RWPE2 (cell line): ENCODE measurements around the gene PDE4D.

ENCODE experiments used
- ATAC-seq: fragments of 200-7000 bp; cut with Tn5 transposase; 3 replicates; pipeline ENCODE4 v1.9.1; 2021; ENCODE audit warnings: low read depth
- DNase-seq: peaks from one replicate; pipeline ENCODE4 v3.0.0-alpha.2; 2020; ENCODE audit warnings: low spot score
- H3K27ac ChIP-seq: fragments of 450-650 bp; 2 replicates; pipeline ENCODE4 v1.5.1; 2017; ENCODE audit warnings: mild to moderate bottlenecking; ENCODE audit not compliant: poor library complexity, severe bottlenecking
- H3K27me3 ChIP-seq: fragments of 250-450 bp; sonication (Bioruptor Pico); 2 replicates; pipeline ENCODE4 v1.5.1; 2021; ENCODE audit warnings: mild to moderate bottlenecking, moderate library complexity; ENCODE audit not compliant: insufficient read depth, poor library complexity, severe bottlenecking
- H3K36me3 ChIP-seq: fragments of 250-450 bp; sonication (Bioruptor Pico); 2 replicates; pipeline ENCODE4 v1.5.1; 2020; ENCODE audit warnings: low read depth, mild to moderate bottlenecking, moderate library complexity
- H3K4me1 ChIP-seq: fragments of 250-450 bp; sonication (Bioruptor Pico); 2 replicates; pipeline ENCODE4 v1.5.1; 2021; ENCODE audit warnings: mild to moderate bottlenecking, moderate library complexity; ENCODE audit not compliant: insufficient read depth, poor library complexity, severe bottlenecking
- H3K4me3 ChIP-seq: fragments of 250-450 bp; sonication (Bioruptor Pico); 2 replicates; pipeline ENCODE4 v1.5.1; 2021; ENCODE audit warnings: mild to moderate bottlenecking, moderate library complexity; ENCODE audit not compliant: severe bottlenecking
- H3K9me3 ChIP-seq: fragments of 250-450 bp; sonication (Bioruptor Pico); 2 replicates; pipeline ENCODE4 v1.5.1; 2021; ENCODE audit warnings: mild to moderate bottlenecking, moderate library complexity; ENCODE audit not compliant: severe bottlenecking
- TF ChIP-seq, protein P1 (sequence below): fragments of 450-650 bp; IDR thresholded peaks from one replicate; pipeline ENCODE4 v1.5.1; 2017; ENCODE audit warnings: mild to moderate bottlenecking, moderate library complexity; ENCODE audit not compliant: poor library complexity, severe bottlenecking

The PDE4D gene

DNA sequence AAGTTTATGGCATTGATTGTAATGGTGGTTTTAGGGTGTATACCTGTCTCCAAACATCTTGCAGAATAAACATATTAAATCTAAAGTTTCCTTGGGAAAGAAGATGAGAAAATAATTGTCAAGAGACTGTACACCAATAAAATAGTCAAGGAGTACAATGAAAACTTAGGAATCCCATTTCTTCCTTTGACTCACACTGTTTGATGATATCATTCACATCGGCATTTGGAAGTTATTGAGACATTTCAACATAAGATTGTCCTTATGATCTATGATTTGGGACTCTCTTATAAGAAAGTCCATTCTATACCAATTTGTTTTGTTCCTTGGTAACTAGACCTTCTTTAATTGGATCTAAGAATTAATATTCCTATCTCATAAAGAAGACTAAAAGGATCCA is 828.0 kb downstream of the PDE4D start:
- no peaks in the 10 kb centered on the region for H3K9me3 ChIP-seq
- H3K27me3 ChIP-seq = no peaks in the 10 kb centered on the region
- no peak overlapping the region for H3K4me3 ChIP-seq
- H3K4me1 ChIP-seq = peaks cover 56% of the 10 kb centered on the region
- TF ChIP-seq, protein P1, sequence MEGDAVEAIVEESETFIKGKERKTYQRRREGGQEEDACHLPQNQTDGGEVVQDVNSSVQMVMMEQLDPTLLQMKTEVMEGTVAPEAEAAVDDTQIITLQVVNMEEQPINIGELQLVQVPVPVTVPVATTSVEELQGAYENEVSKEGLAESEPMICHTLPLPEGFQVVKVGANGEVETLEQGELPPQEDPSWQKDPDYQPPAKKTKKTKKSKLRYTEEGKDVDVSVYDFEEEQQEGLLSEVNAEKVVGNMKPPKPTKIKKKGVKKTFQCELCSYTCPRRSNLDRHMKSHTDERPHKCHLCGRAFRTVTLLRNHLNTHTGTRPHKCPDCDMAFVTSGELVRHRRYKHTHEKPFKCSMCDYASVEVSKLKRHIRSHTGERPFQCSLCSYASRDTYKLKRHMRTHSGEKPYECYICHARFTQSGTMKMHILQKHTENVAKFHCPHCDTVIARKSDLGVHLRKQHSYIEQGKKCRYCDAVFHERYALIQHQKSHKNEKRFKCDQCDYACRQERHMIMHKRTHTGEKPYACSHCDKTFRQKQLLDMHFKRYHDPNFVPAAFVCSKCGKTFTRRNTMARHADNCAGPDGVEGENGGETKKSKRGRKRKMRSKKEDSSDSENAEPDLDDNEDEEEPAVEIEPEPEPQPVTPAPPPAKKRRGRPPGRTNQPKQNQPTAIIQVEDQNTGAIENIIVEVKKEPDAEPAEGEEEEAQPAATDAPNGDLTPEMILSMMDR = no peak
- peak overlapping the region; percentile 65 for H3K27ac ChIP-seq
- peak; percentile 45 for ATAC-seq
- no peaks in the 10 kb centered on the region for H3K36me3 ChIP-seq
- no peak for DNase-seq

DNA sequence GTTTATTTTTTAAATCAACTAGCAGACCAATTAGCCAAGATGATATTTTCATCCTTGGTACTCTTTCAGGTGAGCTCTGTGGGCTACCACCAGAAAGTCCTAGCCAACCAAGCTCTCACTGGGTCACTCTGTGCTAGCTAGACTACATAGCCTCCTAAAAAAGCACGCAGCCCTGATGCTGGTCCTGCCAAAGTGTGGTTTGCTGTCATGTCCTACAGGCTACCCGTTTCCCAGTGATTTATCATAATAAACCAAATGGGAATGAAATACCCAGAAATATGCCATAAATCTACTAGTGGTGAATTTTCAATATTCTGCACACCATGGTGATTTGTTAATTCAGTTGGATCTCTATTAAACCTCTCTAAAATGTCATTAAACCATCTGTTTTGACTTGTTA is 829.2 kb downstream of the PDE4D start:
- ATAC-seq = no peak
- Histone ChIP-seq H3K4me3 (no peak overlapping the region), H3K27me3 (no peaks in the 10 kb centered on the region), H3K27ac (peak overlapping the region; percentile 65), H3K36me3 (no peaks in the 10 kb centered on the region), H3K4me1 (peaks cover 54% of the 10 kb centered on the region), H3K9me3 (no peaks in the 10 kb centered on the region)
- DNase-seq = no peak
- TF ChIP-seq, protein P1 = no peak

GRCh38 chr5:59062986-59063683 is 830.4 kb downstream of the PDE4D start:
- ATAC-seq (peak; percentile 40; the same call in 1 of the 3 replicates), DNase-seq (no peak)
- TF ChIP-seq, protein P1 = no peak
- Histone ChIP-seq H3K27me3 (no peaks in the 10 kb centered on the region), H3K27ac (peak overlapping the region; percentile 65), H3K9me3 (no peaks in the 10 kb centered on the region), H3K4me3 (no peak overlapping the region), H3K4me1 (peaks cover 50% of the 10 kb centered on the region), H3K36me3 (no peaks in the 10 kb centered on the region)

DNA sequence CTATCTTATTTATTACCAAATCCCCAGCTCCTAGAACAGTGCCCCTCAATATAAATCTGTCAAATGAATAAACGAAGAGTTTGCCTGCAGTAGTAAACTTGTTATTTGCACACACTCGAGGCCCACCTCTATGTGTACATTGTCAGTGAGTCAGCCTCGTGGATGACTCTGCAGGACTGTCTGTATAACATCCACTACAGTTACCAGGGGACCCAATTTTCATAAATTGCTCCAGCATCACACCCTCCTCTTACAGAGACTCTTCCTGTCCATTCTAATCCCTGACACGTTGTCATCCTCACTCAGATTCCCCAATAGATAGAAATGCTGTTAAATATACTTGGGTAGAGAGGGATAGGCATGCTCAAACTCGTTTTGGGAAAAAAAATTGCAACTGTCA is 832.1 kb downstream of the PDE4D start:
- Histone ChIP-seq H3K4me1 (peaks cover 49% of the 10 kb centered on the region), H3K27me3 (no peaks in the 10 kb centered on the region), H3K27ac (peak overlapping the region; percentile 65), H3K9me3 (no peaks in the 10 kb centered on the region), H3K36me3 (no peaks in the 10 kb centered on the region), H3K4me3 (no peak overlapping the region)
- peak; percentile 93 for ATAC-seq
- TF ChIP-seq, protein P1 = no peak
- no peak for DNase-seq

DNA sequence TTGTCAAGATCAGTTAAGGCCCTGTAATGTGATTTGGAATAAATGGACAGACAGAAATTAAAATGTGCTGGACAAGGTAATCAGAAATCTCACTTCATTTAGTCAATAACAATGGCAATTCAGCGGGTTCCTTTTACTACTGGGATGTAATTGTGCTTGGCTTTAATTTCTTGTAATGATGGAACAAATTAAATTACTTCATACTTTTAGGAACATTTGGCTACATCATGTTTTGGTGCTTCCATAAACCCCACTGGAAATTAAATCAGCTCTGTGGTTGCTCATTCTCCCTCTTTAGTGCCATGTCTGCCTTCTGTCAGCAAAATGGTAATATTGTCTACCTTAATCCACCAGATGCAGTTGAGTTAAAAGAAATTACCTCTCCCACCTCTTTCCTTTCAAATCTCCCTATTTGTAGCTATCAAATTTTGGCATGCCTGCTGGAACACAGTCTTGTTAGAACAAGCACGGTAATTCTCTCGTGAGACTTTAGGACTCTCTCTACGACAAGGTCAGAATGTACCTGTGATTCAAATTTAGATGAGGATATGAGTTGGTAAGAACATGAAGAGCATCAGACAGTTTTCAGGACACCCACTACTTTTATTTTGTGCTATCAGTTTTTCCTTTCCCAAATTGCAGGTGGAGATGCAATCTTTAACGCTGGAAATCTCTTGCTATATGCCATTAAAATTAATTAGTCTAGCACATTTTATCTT is 834.4 kb downstream of the PDE4D start:
- Histone ChIP-seq H3K27me3 (no peaks in the 10 kb centered on the region), H3K36me3 (no peaks in the 10 kb centered on the region), H3K27ac (no peak overlapping the region), H3K9me3 (no peaks in the 10 kb centered on the region), H3K4me1 (peaks cover 38% of the 10 kb centered on the region), H3K4me3 (no peak overlapping the region)
- no peak for ATAC-seq
- no peak for DNase-seq
- TF ChIP-seq, protein P1 = no peak
